ENCODE results near the gene NPFF. TPM values are rescaled to one million over a fixed set of nuclear protein-coding genes. Genes with fewer than 3 reads are reported as not detected.

Gene NPFF
- total and polyA plus RNA-seq, 2 of the 13 experiments (the other 11 are each of a cell fraction or from before 2014, with no cell fraction given), result not detected

DNA sequence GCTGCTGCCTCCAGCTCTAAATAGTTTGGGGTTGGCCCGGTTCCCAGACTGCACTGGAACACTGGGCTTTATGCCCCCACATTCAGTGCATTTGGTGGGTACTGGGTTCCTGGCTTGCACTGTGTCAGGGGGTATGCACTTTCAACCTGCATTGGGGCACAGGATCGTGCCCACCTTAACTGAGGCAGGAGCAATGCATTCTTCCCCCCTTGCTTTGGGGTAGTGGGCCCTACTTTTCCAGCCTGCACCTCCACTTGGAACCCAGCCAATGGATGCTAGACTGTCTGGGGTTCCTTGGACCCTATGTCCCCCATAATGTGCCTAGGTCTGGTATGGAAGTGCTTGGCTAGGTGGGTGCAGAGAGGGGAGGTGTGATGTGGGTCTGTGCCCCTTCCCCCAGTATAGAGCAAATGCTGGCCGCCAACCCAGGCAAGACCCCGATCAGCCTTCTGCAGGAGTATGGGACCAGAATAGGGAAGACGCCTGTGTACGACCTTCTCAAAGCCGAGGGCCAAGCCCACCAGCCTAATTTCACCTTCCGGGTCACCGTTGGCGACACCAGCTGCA, 5.6 kb downstream of the NPFF start (continued):
- TF ChIP-seq, protein P1, sequence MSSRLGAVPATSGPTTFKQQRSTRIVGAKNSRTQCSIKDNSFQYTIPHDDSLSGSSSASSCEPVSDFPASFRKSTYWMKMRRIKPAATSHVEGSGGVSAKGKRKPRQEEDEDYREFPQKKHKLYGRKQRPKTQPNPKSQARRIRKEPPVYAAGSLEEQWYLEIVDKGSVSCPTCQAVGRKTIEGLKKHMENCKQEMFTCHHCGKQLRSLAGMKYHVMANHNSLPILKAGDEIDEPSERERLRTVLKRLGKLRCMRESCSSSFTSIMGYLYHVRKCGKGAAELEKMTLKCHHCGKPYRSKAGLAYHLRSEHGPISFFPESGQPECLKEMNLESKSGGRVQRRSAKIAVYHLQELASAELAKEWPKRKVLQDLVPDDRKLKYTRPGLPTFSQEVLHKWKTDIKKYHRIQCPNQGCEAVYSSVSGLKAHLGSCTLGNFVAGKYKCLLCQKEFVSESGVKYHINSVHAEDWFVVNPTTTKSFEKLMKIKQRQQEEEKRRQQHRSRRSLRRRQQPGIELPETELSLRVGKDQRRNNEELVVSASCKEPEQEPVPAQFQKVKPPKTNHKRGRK (CRISPR knock-in tag; IDR thresholded peaks at IDR 0.05), result no peak
- TF ChIP-seq, protein P2, sequence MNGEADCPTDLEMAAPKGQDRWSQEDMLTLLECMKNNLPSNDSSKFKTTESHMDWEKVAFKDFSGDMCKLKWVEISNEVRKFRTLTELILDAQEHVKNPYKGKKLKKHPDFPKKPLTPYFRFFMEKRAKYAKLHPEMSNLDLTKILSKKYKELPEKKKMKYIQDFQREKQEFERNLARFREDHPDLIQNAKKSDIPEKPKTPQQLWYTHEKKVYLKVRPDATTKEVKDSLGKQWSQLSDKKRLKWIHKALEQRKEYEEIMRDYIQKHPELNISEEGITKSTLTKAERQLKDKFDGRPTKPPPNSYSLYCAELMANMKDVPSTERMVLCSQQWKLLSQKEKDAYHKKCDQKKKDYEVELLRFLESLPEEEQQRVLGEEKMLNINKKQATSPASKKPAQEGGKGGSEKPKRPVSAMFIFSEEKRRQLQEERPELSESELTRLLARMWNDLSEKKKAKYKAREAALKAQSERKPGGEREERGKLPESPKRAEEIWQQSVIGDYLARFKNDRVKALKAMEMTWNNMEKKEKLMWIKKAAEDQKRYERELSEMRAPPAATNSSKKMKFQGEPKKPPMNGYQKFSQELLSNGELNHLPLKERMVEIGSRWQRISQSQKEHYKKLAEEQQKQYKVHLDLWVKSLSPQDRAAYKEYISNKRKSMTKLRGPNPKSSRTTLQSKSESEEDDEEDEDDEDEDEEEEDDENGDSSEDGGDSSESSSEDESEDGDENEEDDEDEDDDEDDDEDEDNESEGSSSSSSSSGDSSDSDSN (CRISPR knock-in tag; IDR thresholded peaks at IDR 0.05), result no peak
- TF ChIP-seq HOXA3 (CRISPR knock-in tag; IDR thresholded peaks at IDR 0.05) (no peak), AHR (CRISPR knock-in tag; IDR thresholded peaks at IDR 0.05) (no peak), ZNF558 (CRISPR knock-in tag; IDR thresholded peaks at IDR 0.05; ENCODE audit: borderline replicate concordance) (no peak), CEBPB (IDR thresholded peaks at IDR 0.05; ENCODE audit: borderline replicate concordance, low read depth, low read length) (no peak), NCOA2 (CRISPR knock-in tag; IDR thresholded peaks at IDR 0.05) (no peak), FOXC1 (CRISPR knock-in tag; IDR thresholded peaks at IDR 0.05; ENCODE audit: borderline replicate concordance) (peak; percentile 11; the same call in 1 of the 2 replicates), GTF3A (CRISPR knock-in tag; conservative IDR thresholded peaks at IDR 0.05) (no peak), ZNF432 (CRISPR knock-in tag; IDR thresholded peaks at IDR 0.05; ENCODE audit: borderline replicate concordance) (no peak), DMAP1 (CRISPR knock-in tag; IDR thresholded peaks at IDR 0.05) (peak; percentile 2; the same call in 1 of the 2 replicates), MYNN (CRISPR knock-in tag; IDR thresholded peaks at IDR 0.05; ENCODE audit: low read depth) (no peak), ZMYM3 (CRISPR knock-in tag; IDR thresholded peaks at IDR 0.05) (no peak), SOX5 (CRISPR knock-in tag; IDR thresholded peaks at IDR 0.05; ENCODE audit: borderline replicate concordance) (no peak), SIX1 (CRISPR knock-in tag; IDR thresholded peaks at IDR 0.05; ENCODE audit: borderline replicate concordance) (no peak), ZNF724P (CRISPR knock-in tag; IDR thresholded peaks at IDR 0.05; ENCODE audit: borderline replicate concordance) (no peak; the same call in 1 of the 2 replicates), ZNF333 (CRISPR knock-in tag; IDR thresholded peaks at IDR 0.05; ENCODE audit: borderline replicate concordance) (no peak)
- TF ChIP-seq, protein P3, sequence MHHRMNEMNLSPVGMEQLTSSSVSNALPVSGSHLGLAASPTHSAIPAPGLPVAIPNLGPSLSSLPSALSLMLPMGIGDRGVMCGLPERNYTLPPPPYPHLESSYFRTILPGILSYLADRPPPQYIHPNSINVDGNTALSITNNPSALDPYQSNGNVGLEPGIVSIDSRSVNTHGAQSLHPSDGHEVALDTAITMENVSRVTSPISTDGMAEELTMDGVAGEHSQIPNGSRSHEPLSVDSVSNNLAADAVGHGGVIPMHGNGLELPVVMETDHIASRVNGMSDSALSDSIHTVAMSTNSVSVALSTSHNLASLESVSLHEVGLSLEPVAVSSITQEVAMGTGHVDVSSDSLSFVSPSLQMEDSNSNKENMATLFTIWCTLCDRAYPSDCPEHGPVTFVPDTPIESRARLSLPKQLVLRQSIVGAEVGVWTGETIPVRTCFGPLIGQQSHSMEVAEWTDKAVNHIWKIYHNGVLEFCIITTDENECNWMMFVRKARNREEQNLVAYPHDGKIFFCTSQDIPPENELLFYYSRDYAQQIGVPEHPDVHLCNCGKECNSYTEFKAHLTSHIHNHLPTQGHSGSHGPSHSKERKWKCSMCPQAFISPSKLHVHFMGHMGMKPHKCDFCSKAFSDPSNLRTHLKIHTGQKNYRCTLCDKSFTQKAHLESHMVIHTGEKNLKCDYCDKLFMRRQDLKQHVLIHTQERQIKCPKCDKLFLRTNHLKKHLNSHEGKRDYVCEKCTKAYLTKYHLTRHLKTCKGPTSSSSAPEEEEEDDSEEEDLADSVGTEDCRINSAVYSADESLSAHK (CRISPR knock-in tag; IDR thresholded peaks at IDR 0.05; ENCODE audit: borderline replicate concordance), result no peak
- TF ChIP-seq, protein P4, sequence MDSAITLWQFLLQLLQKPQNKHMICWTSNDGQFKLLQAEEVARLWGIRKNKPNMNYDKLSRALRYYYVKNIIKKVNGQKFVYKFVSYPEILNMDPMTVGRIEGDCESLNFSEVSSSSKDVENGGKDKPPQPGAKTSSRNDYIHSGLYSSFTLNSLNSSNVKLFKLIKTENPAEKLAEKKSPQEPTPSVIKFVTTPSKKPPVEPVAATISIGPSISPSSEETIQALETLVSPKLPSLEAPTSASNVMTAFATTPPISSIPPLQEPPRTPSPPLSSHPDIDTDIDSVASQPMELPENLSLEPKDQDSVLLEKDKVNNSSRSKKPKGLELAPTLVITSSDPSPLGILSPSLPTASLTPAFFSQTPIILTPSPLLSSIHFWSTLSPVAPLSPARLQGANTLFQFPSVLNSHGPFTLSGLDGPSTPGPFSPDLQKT (CRISPR knock-in tag; IDR thresholded peaks at IDR 0.05; ENCODE audit: borderline replicate concordance), result no peak
- TF ChIP-seq, protein P5, sequence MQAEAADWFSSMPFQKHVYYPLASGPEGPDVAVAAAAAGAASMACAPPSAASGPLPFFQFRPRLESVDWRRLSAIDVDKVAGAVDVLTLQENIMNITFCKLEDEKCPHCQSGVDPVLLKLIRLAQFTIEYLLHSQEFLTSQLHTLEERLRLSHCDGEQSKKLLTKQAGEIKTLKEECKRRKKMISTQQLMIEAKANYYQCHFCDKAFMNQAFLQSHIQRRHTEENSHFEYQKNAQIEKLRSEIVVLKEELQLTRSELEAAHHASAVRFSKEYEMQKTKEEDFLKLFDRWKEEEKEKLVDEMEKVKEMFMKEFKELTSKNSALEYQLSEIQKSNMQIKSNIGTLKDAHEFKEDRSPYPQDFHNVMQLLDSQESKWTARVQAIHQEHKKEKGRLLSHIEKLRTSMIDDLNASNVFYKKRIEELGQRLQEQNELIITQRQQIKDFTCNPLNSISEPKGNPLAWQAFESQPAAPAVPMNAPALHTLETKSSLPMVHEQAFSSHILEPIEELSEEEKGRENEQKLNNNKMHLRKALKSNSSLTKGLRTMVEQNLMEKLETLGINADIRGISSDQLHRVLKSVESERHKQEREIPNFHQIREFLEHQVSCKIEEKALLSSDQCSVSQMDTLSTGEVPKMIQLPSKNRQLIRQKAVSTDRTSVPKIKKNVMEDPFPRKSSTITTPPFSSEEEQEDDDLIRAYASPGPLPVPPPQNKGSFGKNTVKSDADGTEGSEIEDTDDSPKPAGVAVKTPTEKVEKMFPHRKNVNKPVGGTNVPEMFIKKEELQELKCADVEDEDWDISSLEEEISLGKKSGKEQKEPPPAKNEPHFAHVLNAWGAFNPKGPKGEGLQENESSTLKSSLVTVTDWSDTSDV (CRISPR knock-in tag; IDR thresholded peaks at IDR 0.05), result 0 out of 2 replicates have a peak, but pooled peaks have one; percentile 4
